C4-2B (cell line): ENCODE measurements around the gene SKOR2.

Experiments
- H3K27ac ChIP-seq: fragments of 450-650 bp; 2 replicates; pipeline ENCODE4 v1.5.1; 2017
- CTCF ChIP-seq: fragments of 450-650 bp; conservative IDR thresholded peaks from 2 replicates; pipeline ENCODE4 v1.5.1; 2017; ENCODE audit warnings: mild to moderate bottlenecking
- ZFX ChIP-seq: fragments of 450-650 bp; IDR thresholded peaks from 2 replicates; pipeline ENCODE4 v1.6.1; 2017

The SKOR2 gene

DNA sequence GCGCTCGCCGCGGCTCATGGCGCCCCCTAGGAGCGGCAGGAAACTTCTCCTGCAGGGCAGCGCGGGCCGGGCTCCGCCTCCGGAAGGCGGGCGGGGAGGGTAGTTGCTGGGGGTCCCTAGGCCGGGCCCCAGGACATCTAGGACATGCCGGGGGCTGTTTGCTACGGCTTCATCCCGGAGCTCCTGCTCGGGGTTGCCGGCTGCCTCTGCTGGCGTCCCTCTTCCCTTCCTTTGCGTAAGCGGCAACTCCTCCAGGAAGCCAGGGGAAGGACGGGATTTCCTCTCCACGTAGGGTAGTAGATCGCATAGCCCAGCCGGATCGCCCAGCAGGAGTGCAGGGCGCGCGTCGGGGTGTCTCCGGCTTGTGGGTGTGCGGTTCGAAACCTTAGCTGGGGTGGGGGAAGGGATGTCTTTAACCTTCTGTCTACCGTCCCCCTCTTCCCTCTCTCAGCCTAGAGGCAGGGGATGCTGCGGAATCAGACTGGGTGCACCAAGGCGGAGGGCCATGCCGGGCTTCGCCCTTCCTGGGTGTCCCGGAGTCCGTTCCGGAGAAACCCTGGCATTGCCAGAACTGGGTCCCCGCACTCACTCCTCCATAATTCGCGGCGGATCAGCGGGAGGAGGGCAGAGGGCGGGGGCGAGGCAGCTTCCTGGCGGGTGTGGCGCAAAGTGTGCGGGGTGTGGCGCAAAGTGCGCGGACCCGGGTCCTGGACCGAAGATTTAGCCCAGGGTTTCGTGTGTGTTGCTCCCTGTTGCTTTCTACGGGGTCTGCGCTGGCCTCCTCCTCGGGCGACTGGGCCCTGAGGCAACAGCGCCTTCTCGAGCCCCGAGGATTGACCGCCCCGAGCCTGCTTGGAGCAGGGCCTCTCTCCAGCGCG lies 12.2 kb upstream of the SKOR2 start:
- no peak overlapping the region for H3K27ac ChIP-seq
- peak; percentile 20 for TF ChIP-seq CTCF
- TF ChIP-seq ZFX, result no peak

- TF ChIP-seq ZFX (no peak), CTCF (no peak)
- no peak overlapping the region for H3K27ac ChIP-seq
These were observed 11.6 kb upstream of the SKOR2 start for GRCh38 chr18:47263150-47263429.

DNA sequence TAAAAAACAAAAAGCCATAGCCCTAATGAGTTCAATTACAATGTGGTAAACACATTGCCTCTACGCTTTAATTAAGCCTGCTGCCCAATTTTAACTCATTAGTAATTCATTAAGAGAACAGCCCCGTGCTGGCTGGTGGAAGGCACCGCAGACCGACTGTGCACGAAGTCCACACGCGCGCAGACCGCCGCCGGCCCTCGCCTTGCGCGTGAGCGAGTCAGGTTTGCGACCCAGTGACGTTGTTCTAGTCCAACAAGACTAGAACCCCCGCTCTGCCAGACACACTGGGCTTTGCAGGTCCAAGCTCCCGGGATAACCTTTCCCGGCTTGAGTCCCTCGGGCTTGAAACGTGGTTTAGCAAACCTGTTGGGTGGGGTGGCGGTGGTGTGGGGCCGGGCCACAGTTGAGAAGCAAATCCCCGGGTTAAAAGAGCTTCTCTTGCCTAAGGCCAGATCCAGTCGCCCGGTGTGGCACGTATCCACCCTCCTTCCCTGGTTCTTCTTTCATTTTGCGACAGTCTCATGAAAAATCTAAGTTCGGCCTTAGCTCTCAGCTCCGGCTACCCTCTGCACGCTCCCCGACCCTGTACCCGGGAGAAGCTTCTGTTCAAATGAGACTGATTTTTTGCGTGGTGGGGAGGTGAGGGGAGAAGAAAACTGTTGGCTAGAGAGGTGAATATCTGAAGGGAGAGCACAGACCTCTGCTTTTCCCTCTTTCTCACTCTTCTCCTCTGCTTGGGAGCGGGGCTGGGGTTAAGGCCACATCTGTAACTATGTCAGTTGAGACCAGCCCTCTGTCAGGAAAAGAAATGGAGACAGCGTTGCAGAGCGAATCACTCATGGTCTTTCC lies 11.1 kb upstream of the SKOR2 start:
- TF ChIP-seq ZFX, result no peak
- no peak for TF ChIP-seq CTCF
- no peak overlapping the region for H3K27ac ChIP-seq

- H3K27ac ChIP-seq, result no peak overlapping the region
- TF ChIP-seq ZFX, result no peak
- no peak for TF ChIP-seq CTCF
These were observed 10.4 kb upstream of the SKOR2 start for GRCh38 chr18:47261902-47262300.

DNA sequence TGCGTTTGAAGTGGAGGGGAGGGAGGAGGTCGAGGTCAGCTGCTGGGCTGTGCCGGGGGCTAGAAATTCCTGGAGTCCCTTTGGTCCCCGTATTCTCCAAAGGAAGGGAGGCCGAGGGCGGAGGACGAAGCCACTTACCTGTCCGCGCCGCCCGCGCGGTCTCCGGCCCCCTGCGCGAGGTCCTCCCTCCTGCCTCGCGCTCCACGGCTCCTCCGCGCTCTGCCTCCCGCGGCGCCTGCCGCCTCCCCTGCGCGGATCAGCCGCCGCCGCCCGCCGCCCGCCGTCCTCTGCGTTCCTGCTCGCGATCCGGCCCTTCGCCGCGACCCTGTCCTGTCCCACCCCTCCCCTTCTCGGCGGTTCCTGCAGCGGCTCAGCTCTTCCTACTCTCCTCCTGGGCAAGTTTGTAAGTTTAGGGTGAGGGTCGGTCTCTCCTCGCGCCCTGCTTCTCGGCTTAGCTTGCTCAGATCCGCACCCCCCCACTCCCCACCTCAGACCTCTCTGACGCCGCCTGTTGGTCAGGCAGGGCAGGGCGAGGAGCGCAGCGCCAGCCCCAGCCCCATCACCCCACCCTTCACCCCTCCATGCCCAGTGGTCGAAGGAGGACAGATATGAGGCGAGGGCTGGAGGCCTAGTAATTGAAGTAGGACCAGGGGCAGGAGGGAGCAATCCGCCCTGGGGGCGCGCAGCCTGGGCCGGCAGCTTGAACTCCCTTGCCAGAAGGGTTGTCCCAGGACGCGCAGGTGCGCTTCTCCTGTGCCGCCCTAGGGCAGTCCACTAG lies 9.7 kb upstream of the SKOR2 start:
- no peak overlapping the region for H3K27ac ChIP-seq
- TF ChIP-seq CTCF (peak; percentile 20), ZFX (no peak)

- TF ChIP-seq ZFX (no peak), CTCF (no peak)
- H3K27ac ChIP-seq, result no peak overlapping the region
These were observed 8.9 kb upstream of the SKOR2 start for GRCh38 chr18:47260120-47260923.
